Common myeloid progenitor, CD34-positive (primary cell): ENCODE results near the gene PPP1R7.

ENCODE experiments used
- CTCF ChIA-PET: fragments of 350-600 bp; sonication (Branson Sonifier 250); formaldehyde crosslinking; loops from one replicate; lab custom pipeline; 2021; ENCODE audit warnings: antibody characterized with exemption; lab: Charles Lee
- POLR2A ChIA-PET: fragments of 350-600 bp; sonication (Branson Sonifier 250); formaldehyde crosslinking; loops from one replicate; lab custom pipeline; 2021; ENCODE audit warnings: antibody characterized with exemption; lab: Charles Lee
- DNase-seq, 3 donors: peaks; one replicate each; pipeline versions ENCODE4 v3.0.0 to v3.0.0-alpha.2; 2013
- H3K27ac ChIP-seq, 2 experiments: 1 replicate in 1 of 2; 2 replicates in 1 of 2; pipeline ENCODE4 v1.7.0; 2013; ENCODE audit warnings: inconsistent platforms in 2 of 2, low read length in 2 of 2, mild to moderate bottlenecking in 2 of 2, low read depth in 1 of 2, moderate library complexity in 1 of 2; ENCODE audit not compliant: severe bottlenecking in 2 of 2, insufficient read depth in 1 of 2, poor library complexity in 1 of 2
- H3K27me3 ChIP-seq, 5 experiments: replicated peaks in 2 of 5; 1 replicate in 3 of 5; 2 replicates in 2 of 5; pipeline versions ENCODE4 v1.6.1 to v1.7.0; 2013; ENCODE audit warnings: low read length in 4 of 5, mild to moderate bottlenecking in 2 of 5, moderate library complexity in 2 of 5, inconsistent platforms in 1 of 5; ENCODE audit not compliant: insufficient read depth in 5 of 5, control insufficient read depth in 4 of 5
- H3K36me3 ChIP-seq, 4 experiments: 1 replicate in 2 of 4; 2 replicates in 2 of 4; pipeline versions ENCODE4 v1.6.1 to v1.7.0; 2013; ENCODE audit warnings: low read length in 3 of 4, control low read depth in 1 of 4, mild to moderate bottlenecking in 1 of 4; ENCODE audit not compliant: control insufficient read depth in 4 of 4, insufficient read depth in 4 of 4
- H3K4me1 ChIP-seq, 4 experiments: 1 replicate in 3 of 4; 2 replicates in 1 of 4; pipeline versions ENCODE4 v1.6.1 to v1.7.1; 2013; ENCODE audit warnings: low read length in 3 of 4, mild to moderate bottlenecking in 3 of 4, control low read depth in 1 of 4, inconsistent platforms in 1 of 4, moderate library complexity in 1 of 4; ENCODE audit not compliant: control insufficient read depth in 4 of 4, insufficient read depth in 4 of 4; ENCODE audit errors: control extremely low read depth in 1 of 4
- H3K4me3 ChIP-seq, 7 experiments: 1 replicate in 4 of 7; 2 replicates in 3 of 7; pipeline versions ENCODE4 v1.5.1 to v1.7.0; 2013; ENCODE audit warnings: mild to moderate bottlenecking in 7 of 7, low read length in 6 of 7, moderate library complexity in 6 of 7, inconsistent platforms in 2 of 7, low read depth in 2 of 7, control low read depth in 1 of 7; ENCODE audit not compliant: insufficient read depth in 4 of 7, control insufficient read depth in 1 of 7; ENCODE audit errors: extremely low read depth in 1 of 7
- H3K9me3 ChIP-seq, 5 experiments: 1 replicate in 4 of 5; 2 replicates in 1 of 5; pipeline versions ENCODE4 v1.6.1 to v1.7.1; 2013; ENCODE audit warnings: low read length in 4 of 5, mild to moderate bottlenecking in 2 of 5, inconsistent platforms in 1 of 5, low read depth in 1 of 5, moderate library complexity in 1 of 5; ENCODE audit not compliant: control insufficient read depth in 4 of 5, insufficient read depth in 2 of 5; ENCODE audit errors: control extremely low read depth in 1 of 5
- WGBS: methylation state at CpG from one replicate; pipeline ENCODE4 v1.1.5; 2013; ENCODE audit not compliant: insufficient coverage; 5-methylcytosine and 5-hydroxymethylcytosine counted together

Gene PPP1R7

DNA sequence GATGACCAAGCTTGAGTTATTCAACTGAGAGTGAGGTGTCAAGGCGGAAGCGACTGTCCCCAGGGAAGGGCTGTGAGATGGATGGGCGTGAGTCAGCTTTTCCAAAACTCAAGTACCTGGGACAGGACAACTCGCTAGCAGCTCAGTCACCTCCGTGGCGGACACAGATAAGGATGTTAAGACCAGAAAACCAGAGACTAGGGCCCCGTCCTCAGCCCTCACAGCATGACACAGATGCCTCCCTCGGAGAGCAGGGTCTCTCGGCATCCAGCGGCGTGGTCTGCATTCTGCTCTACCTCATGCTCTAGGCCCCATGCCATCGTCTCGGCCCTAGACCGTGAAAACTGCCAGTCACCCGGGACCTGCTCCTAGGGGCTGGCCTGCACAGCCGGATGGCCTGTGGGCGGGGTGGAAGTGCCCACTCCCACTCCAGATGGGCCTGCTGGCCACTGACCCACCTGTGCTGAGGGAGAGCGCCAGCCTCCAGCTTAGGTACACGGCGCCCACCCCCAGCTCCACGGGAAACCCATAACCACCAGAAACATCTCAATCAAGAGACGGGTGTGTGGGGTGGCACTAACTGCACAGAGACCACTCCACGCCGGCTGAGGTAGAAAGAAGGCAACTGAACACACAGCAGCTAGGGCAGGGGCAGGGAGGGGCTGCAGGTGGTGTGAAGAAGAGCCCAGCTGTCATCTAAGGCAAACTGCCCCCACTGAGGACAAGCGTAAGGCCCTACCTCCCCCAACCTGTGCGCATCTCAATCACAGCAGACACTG lies 78.0 kb downstream of the PPP1R7 start:
- H3K27ac ChIP-seq = no peak overlapping the region
- no peak overlapping the region for H3K4me3 ChIP-seq
- H3K27me3 ChIP-seq = no peaks in the 10 kb centered on the region
- H3K9me3 ChIP-seq = no peaks in the 10 kb centered on the region
- POLR2A ChIA-PET = no interaction called here
- WGBS = 98% methylated on average over 12 of the region's 26 CpGs
- peaks cover 7 to 71% (median 60%) of the 10 kb centered on the region in 4 experiments for H3K36me3 ChIP-seq
- DNase-seq = no peak
- peaks cover 0 to 5% (median 0%) of the 10 kb centered on the region in 4 experiments for H3K4me1 ChIP-seq
- CTCF ChIA-PET = interaction anchor here (1.1 kb wide), 1 partner anchor 9 kb away, joined by 4 read pairs; no protein-coding TSS in a partner anchor

DNA sequence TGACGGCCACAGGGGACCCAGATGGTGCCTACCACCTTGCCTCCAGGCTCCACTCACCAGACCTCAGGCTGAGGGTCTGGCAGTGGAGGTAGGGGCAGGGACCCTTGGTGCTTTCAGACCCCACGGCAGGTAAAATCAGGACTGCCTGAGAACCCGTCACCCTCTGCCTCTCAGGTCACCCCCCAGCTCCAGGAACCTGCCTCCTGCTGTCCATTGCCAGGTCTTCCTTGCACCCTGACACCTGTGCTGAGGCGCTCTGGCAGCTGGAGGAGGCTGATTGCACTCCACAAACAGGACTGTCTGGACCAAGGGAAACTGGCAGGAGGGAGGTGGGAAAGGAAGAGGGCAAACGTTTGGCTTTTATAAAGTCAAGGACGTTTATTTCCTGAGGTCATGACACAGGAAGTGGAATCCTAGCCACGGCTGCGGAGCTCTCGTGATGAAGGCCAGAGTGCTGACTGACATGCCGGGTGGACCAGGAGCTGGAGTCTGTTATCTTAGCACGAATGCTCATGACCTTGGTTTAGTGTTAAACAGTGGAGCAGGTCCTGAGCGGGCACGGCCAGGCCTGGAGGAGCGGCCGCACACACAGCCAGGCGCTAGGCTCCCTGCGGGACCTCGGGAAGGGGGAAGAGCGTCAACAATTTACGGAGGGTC lies 78.7 kb downstream of the PPP1R7 start:
- WGBS = 89% methylated on average over 17 of the region's 20 CpGs
- Histone ChIP-seq H3K4me3 (no peak overlapping the region), H3K4me1 (no peaks in the 10 kb centered on the region), H3K27ac (no peak overlapping the region), H3K27me3 (no peaks in the 10 kb centered on the region), H3K36me3 (peaks cover 7 to 79% (median 67%) of the 10 kb centered on the region in 4 experiments), H3K9me3 (no peaks in the 10 kb centered on the region)
- CTCF ChIA-PET = no interaction called here
- POLR2A ChIA-PET = no interaction called here
- DNase-seq = no peak

DNA sequence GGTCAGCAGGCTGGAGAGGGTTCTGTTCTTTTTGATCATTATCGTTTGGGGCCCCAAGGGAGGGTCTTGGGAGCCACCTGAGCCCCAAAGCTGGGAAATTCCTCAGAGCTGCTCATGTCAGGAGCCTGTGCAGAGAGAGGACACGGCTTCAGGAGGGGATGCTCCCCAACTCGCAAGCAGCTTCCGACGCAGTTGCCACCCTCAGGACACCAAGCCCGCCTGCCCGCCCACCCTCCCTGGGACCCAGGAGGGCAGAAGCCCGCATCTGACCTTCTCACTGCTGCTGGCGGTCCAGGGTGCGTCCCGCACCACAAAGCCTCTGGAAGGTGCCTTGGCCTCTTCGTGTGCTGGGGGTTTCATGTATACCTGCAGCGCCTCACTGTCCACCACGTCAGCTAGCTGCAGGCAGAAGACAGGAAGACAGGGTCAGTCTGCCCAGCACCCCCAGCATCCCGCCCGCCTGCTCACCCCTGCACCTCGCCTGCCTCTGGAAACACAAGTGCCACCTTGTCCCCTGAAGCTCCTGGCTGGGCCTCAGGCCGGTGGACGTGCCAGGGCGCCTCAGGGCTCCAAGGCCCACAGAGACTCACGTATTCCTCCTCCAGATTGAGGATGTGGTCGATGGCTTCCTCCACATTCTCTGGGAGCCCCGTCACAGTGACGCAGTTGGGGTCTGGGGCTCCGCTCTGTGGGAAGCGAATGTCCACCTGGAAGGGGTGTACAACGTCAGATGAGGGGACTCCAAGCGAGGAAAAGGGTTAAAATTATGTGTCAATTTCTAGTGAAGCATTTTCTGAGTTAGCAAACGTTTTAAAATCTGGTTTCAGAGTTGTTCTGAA lies 79.5 kb downstream of the PPP1R7 start:
- Histone ChIP-seq H3K36me3 (peaks cover 11 to 83% (median 74%) of the 10 kb centered on the region in 4 experiments), H3K4me3 (no peak overlapping the region), H3K4me1 (no peaks in the 10 kb centered on the region), H3K27ac (no peak overlapping the region), H3K9me3 (no peaks in the 10 kb centered on the region), H3K27me3 (no peaks in the 10 kb centered on the region)
- no peak for DNase-seq
- 95% methylated on average over 26 of the region's 29 CpGs for WGBS
- CTCF ChIA-PET = no interaction called here
- POLR2A ChIA-PET = no interaction called here

DNA sequence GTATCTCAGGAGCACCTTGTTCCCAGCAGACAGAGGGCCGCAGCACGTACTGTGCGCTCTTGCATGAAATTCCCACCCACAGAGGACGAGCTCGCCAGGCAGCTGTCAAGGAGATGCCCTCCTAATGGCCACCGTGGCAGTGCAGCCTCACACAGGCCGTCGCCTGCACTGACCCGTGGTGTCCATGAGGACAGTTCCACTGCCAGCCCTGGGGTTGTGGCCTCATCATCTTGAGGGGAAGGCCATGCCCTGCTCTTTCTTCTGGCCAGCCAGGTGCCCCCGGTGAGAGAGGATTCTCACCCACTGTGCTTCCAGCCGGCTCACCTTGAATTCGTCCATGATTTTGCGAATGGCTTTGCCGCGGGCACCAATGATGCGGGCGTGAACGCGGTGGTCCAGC lies 80.2 kb downstream of the PPP1R7 start:
- no peak for DNase-seq
- ChIA-PET POLR2A (no interaction called here), CTCF (interaction anchor here (0.8 kb wide), 1 partner anchor 58 kb away, joined by 3 read pairs; no protein-coding TSS in a partner anchor)
- no peaks in the 10 kb centered on the region for H3K27me3 ChIP-seq
- H3K27ac ChIP-seq = no peak overlapping the region
- no peaks in the 10 kb centered on the region for H3K9me3 ChIP-seq
- 96% methylated on average over 19 of the region's 19 CpGs for WGBS
- H3K4me3 ChIP-seq = no peak overlapping the region
- no peaks in the 10 kb centered on the region for H3K4me1 ChIP-seq
- peaks cover 13 to 87% (median 78%) of the 10 kb centered on the region in 4 experiments for H3K36me3 ChIP-seq

DNA sequence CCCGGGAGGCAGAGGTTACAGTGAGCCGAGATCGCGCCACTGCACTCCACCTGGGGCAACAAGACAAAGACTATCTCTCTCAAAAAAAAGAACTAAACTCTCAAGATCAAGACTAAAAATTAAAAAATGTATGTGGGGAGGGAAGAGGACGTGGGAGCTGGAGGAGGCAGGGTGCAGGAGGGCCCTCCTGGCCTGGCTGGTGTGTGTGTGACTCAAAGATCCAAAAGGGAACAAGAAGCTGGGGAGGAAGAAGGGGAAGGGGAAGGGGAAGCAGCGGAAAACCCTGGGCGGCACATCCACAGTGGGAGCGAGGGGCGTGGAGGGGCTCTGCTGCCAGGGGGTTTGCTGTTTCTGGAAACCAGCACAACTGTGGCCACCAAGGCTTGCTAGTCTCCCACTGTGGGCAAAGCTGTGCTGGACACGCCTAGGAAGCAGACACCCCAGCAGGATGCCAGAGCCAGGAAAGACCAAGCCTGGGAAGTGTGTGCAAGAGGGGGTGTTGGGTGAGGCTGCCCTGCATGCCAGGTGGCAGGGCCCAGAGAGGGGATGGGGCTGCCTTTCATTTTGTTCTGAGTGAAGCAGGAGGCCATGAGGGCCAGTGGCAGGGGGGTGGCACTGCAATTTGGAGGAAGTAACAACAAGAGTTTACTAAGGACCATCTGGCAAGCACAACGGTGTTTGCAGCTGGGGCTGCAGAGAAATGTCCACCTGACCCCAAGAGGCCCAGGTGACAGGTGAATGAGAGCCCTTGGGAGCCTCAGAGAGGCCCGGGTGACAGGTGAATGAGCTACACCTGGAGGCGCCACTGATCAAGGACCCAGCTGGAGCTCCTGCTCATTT lies 82.7 kb downstream of the PPP1R7 start:
- no peaks in the 10 kb centered on the region for H3K9me3 ChIP-seq
- H3K4me1 ChIP-seq = no peaks in the 10 kb centered on the region
- ChIA-PET POLR2A (no interaction called here), CTCF (interaction anchor here (1.0 to 1.3 kb wide), 3 partner anchors 9 to 18 kb away, joined by 3 read pairs; no protein-coding TSS in a partner anchor)
- WGBS = 97% methylated on average over 9 of the region's 13 CpGs
- no peak for DNase-seq
- H3K36me3 ChIP-seq = peaks cover 11 to 94% (median 82%) of the 10 kb centered on the region in 4 experiments
- no peak overlapping the region for H3K4me3 ChIP-seq
- no peaks in the 10 kb centered on the region for H3K27me3 ChIP-seq
- no peak overlapping the region for H3K27ac ChIP-seq
